Stimulated activated CD8-positive, alpha-beta memory T cell treated with anti-CD3 and anti-CD28 coated beads, Interleukin-15, amount 100 ng/mL, for 24 hours (primary cell): ENCODE measurements around the gene TMEM240.

Source experiments
- DNase-seq: peaks from one replicate; pipeline ENCODE4 v3.0.0-alpha.2; 2020; ENCODE audit warnings: low read depth

Gene TMEM240

GRCh38 chr1:1540090-1540817, at the start of gene TMEM240:
TSS of gene TMEM240 (minus strand) at chr1:1540624. CDS start at chr1:1540346, 278 bp downstream.
- DNase-seq: no peak

- no peak for DNase-seq
Measured at GRCh38 chr1:1583347-1584010, 43.1 kb upstream of the TMEM240 start.

- no peak for DNase-seq
Measured at GRCh38 chr1:1582585-1583346, 42.3 kb upstream of the TMEM240 start.

GRCh38 chr1:1578371-1578940, 38.0 kb upstream of the TMEM240 start:
- DNase-seq: no peak

- DNase-seq: no peak
Measured at GRCh38 chr1:1577367-1578011, 37.1 kb upstream of the TMEM240 start.

- DNase-seq: peak; percentile 83
Measured at GRCh38 chr1:1574721-1575537, 34.5 kb upstream of the TMEM240 start, which contains the start of gene SSU72. TSS of gene SSU72 (minus strand) at chr1:1574863. CDS start at chr1:1574557, 306 bp downstream.

GRCh38 chr1:1573843-1574720, 33.7 kb upstream of the TMEM240 start:
- peak; percentile 42 for DNase-seq

GRCh38 chr1:1569341-1569740, 28.9 kb upstream of the TMEM240 start:
- DNase-seq: no peak

GRCh38 chr1:1567891-1568291, 27.5 kb upstream of the TMEM240 start:
- no peak for DNase-seq

- DNase-seq: no peak
Measured at GRCh38 chr1:1567152-1567875, 26.9 kb upstream of the TMEM240 start.

- no peak for DNase-seq
Measured at GRCh38 chr1:1565340-1565739, 24.9 kb upstream of the TMEM240 start.

GRCh38 chr1:1564268-1564667, 23.8 kb upstream of the TMEM240 start:
- no peak for DNase-seq

- DNase-seq: no peak
Measured at GRCh38 chr1:1563688-1564087, 23.3 kb upstream of the TMEM240 start.

- no peak for DNase-seq
Measured at GRCh38 chr1:1562556-1563195, 22.3 kb upstream of the TMEM240 start.

GRCh38 chr1:1561801-1562470, 21.5 kb upstream of the TMEM240 start:
- DNase-seq: no peak

GRCh38 chr1:1560178-1560577, 19.8 kb upstream of the TMEM240 start:
- DNase-seq: no peak

- DNase-seq: no peak
Measured at GRCh38 chr1:1559066-1559465, 18.6 kb upstream of the TMEM240 start.

- DNase-seq: no peak
Measured at GRCh38 chr1:1558591-1558990, 18.2 kb upstream of the TMEM240 start.
